H1 (cell line): Measurements from ENCODE around the gene R3HDM2. TPM values are rescaled to one million over a fixed set of nuclear protein-coding genes. Genes with fewer than 3 reads are reported as not detected.

Experiments
- JUN ChIP-seq: IDR thresholded peaks from 2 replicates; pipeline ENCODE4 v1.6.1; 2011; ENCODE audit warnings: low read depth, mild to moderate bottlenecking, improper control_type of control experiment, low read length
- POU5F1 ChIP-seq: IDR thresholded peaks from 2 replicates; pipeline ENCODE4 v1.6.1; 2011; ENCODE audit warnings: low read depth, mild to moderate bottlenecking, low read length, moderate library complexity
- polyA plus RNA-seq, 7 experiments: library from polyadenylated mRNA; depleted of rRNA in 3 of 7; stranded (reverse) in 5 of 7; unstranded in 2 of 7; fragments of >200 nt in 5 of 7; fragments of 200-250 nt in 2 of 7; gene quantifications; 1 replicate in 5 of 7; 2 replicates in 1 of 7; 4 replicates in 1 of 7; pipeline versions ENCODE4 v1.2.1 to v1.2.3, GENCODE V29; 2011 to 2013; ENCODE audit warnings: missing spikeins in 2 of 7, mixed read lengths in 2 of 7
- total RNA-seq: library from RNA; stranded (reverse); fragmentation: NEBNext Ultra II Directional; extraction: Animal tissue kit (Norgen Biotek cat#: 25700); gene quantifications from 2 replicates; pipeline ENCODE4 v1.2.1, GENCODE V29; 2021
- TF ChIP-seq, protein P1 (sequence below): fragments of 300-600 bp; sonication (generic); IDR thresholded peaks from 2 replicates; pipeline ENCODE4 v1.7.1; 2012; ENCODE audit warnings: low read length, moderate library complexity, mild to moderate bottlenecking, inconsistent platforms; ENCODE audit not compliant: insufficient replicate concordance

The R3HDM2 gene
- total and polyA plus RNA-seq, 2 of the 8 experiments (the other 6 are each of a cell fraction or from before 2014, with no cell fraction given), result 25.6 to 27.0 TPM

DNA sequence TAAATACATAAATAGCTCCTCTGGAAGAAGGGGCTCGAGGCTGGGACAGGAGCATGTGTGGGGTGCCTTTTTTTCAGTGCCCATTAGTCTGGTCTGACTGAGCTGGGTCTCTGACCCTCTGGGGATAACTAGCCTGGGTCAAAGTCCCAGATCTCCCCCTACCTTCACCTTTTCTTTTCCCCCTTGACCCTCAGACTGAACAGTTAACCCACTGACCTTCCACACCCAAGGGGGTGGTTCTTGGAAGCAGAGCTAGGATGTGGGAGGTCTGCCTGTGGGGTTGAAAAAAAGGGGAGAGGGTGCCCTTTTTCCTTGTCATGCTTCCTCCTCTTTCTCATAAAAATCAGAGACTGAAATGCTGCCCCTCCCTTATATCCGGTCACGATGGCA, 27.8 kb upstream of the R3HDM2 start (continued):
- TF ChIP-seq, protein P1, sequence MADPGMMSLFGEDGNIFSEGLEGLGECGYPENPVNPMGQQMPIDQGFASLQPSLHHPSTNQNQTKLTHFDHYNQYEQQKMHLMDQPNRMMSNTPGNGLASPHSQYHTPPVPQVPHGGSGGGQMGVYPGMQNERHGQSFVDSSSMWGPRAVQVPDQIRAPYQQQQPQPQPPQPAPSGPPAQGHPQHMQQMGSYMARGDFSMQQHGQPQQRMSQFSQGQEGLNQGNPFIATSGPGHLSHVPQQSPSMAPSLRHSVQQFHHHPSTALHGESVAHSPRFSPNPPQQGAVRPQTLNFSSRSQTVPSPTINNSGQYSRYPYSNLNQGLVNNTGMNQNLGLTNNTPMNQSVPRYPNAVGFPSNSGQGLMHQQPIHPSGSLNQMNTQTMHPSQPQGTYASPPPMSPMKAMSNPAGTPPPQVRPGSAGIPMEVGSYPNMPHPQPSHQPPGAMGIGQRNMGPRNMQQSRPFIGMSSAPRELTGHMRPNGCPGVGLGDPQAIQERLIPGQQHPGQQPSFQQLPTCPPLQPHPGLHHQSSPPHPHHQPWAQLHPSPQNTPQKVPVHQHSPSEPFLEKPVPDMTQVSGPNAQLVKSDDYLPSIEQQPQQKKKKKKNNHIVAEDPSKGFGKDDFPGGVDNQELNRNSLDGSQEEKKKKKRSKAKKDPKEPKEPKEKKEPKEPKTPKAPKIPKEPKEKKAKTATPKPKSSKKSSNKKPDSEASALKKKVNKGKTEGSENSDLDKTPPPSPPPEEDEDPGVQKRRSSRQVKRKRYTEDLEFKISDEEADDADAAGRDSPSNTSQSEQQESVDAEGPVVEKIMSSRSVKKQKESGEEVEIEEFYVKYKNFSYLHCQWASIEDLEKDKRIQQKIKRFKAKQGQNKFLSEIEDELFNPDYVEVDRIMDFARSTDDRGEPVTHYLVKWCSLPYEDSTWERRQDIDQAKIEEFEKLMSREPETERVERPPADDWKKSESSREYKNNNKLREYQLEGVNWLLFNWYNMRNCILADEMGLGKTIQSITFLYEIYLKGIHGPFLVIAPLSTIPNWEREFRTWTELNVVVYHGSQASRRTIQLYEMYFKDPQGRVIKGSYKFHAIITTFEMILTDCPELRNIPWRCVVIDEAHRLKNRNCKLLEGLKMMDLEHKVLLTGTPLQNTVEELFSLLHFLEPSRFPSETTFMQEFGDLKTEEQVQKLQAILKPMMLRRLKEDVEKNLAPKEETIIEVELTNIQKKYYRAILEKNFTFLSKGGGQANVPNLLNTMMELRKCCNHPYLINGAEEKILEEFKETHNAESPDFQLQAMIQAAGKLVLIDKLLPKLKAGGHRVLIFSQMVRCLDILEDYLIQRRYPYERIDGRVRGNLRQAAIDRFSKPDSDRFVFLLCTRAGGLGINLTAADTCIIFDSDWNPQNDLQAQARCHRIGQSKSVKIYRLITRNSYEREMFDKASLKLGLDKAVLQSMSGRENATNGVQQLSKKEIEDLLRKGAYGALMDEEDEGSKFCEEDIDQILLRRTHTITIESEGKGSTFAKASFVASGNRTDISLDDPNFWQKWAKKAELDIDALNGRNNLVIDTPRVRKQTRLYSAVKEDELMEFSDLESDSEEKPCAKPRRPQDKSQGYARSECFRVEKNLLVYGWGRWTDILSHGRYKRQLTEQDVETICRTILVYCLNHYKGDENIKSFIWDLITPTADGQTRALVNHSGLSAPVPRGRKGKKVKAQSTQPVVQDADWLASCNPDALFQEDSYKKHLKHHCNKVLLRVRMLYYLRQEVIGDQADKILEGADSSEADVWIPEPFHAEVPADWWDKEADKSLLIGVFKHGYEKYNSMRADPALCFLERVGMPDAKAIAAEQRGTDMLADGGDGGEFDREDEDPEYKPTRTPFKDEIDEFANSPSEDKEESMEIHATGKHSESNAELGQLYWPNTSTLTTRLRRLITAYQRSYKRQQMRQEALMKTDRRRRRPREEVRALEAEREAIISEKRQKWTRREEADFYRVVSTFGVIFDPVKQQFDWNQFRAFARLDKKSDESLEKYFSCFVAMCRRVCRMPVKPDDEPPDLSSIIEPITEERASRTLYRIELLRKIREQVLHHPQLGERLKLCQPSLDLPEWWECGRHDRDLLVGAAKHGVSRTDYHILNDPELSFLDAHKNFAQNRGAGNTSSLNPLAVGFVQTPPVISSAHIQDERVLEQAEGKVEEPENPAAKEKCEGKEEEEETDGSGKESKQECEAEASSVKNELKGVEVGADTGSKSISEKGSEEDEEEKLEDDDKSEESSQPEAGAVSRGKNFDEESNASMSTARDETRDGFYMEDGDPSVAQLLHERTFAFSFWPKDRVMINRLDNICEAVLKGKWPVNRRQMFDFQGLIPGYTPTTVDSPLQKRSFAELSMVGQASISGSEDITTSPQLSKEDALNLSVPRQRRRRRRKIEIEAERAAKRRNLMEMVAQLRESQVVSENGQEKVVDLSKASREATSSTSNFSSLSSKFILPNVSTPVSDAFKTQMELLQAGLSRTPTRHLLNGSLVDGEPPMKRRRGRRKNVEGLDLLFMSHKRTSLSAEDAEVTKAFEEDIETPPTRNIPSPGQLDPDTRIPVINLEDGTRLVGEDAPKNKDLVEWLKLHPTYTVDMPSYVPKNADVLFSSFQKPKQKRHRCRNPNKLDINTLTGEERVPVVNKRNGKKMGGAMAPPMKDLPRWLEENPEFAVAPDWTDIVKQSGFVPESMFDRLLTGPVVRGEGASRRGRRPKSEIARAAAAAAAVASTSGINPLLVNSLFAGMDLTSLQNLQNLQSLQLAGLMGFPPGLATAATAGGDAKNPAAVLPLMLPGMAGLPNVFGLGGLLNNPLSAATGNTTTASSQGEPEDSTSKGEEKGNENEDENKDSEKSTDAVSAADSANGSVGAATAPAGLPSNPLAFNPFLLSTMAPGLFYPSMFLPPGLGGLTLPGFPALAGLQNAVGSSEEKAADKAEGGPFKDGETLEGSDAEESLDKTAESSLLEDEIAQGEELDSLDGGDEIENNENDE, result no peak
- TF ChIP-seq JUN, result no peak
- TF ChIP-seq POU5F1, result no peak
